ENCODE measurements around the gene ENDOV. TPM values are rescaled to one million over a fixed set of nuclear protein-coding genes. Genes with fewer than 3 reads are reported as not detected.
"Not testable (repeated sequence)": the region's sequence is repeated elsewhere in the genome, so short reads cannot be mapped to it uniquely, and the experiment has no call there.

Gene ENDOV
- total RNA-seq, 1 donor from 2014 or later: 11.8 TPM

- TF ChIP-seq CTCF (IDR thresholded peaks at IDR 0.05) (no peak), POLR2A (IDR thresholded peaks at IDR 0.05) (no peak), POLR2AphosphoS5 (IDR thresholded peaks at IDR 0.05; ENCODE audit: insufficient read depth in 1 of 2, low read depth in 1 of 2) (no peak)
- no peaks in the 10 kb centered on the region for H3K9me3 ChIP-seq
These were observed 18.6 kb upstream of the ENDOV start for GRCh38 chr17:80396157-80397033.

GRCh38 chr17:80397034-80397387 lies 18.0 kb upstream of the ENDOV start:
- TF ChIP-seq POLR2AphosphoS5 (IDR thresholded peaks at IDR 0.05; ENCODE audit: insufficient read depth in 1 of 2, low read depth in 1 of 2): no peak
- no peak for TF ChIP-seq CTCF (IDR thresholded peaks at IDR 0.05)
- TF ChIP-seq POLR2A (IDR thresholded peaks at IDR 0.05): no peak
- Histone ChIP-seq H3K4me1 (peaks cover 28% of the 10 kb centered on the region), H3K27me3 (no peaks in the 10 kb centered on the region), H3K4me3 (no peak overlapping the region), H3K9me3 (no peaks in the 10 kb centered on the region), H3K27ac (no peak overlapping the region), H3K36me3 (peaks cover 0 to 18% of the 10 kb centered on the region in 2 donors)
- intact Hi-C loops (cut with DNase I): no loop called here
- DNase-seq (ENCODE audit: extremely low spot score in 2 of 2): no peak

More at GRCh38 chr17:80396157-80397033, 18.6 kb upstream of the ENDOV start:
- Histone ChIP-seq H3K36me3 (peaks cover 0 to 21% of the 10 kb centered on the region in 2 donors), H3K4me1 (peaks cover 28% of the 10 kb centered on the region), H3K27me3 (no peaks in the 10 kb centered on the region), H3K27ac (no peak overlapping the region), H3K4me3 (no peak overlapping the region)
- DNase-seq (ENCODE audit: extremely low spot score in 2 of 2): no peak
- intact Hi-C loops (cut with DNase I): no loop called here

- no peaks in the 10 kb centered on the region for H3K27me3 ChIP-seq
- H3K36me3 ChIP-seq: peaks cover 0 to 12% of the 10 kb centered on the region in 2 donors
- TF ChIP-seq CTCF (IDR thresholded peaks at IDR 0.05) (no peak), POLR2A (IDR thresholded peaks at IDR 0.05) (no peak), POLR2AphosphoS5 (IDR thresholded peaks at IDR 0.05; ENCODE audit: insufficient read depth in 1 of 2, low read depth in 1 of 2) (no peak)
- no peak overlapping the region for H3K27ac ChIP-seq
- no peak for DNase-seq (ENCODE audit: extremely low spot score in 2 of 2)
- no peaks in the 10 kb centered on the region for H3K9me3 ChIP-seq
- peaks cover 28% of the 10 kb centered on the region for H3K4me1 ChIP-seq
- intact Hi-C loops (cut with DNase I): no loop called here
- H3K4me3 ChIP-seq: no peak overlapping the region
These were observed 17.3 kb upstream of the ENDOV start for GRCh38 chr17:80397686-80398085.

- H3K27ac ChIP-seq; DNase-seq (ENCODE audit: extremely low spot score in 2 of 2); H3K27me3 ChIP-seq; H3K4me1 ChIP-seq; H3K36me3 ChIP-seq; H3K4me3 ChIP-seq; H3K9me3 ChIP-seq; intact Hi-C loops (cut with DNase I): not testable (repeated sequence)
These were observed 13.9 kb upstream of the ENDOV start for GRCh38 chr17:80401086-80401485.

- DNase-seq (ENCODE audit: extremely low spot score in 2 of 2); H3K36me3 ChIP-seq; H3K4me1 ChIP-seq; H3K4me3 ChIP-seq; H3K27ac ChIP-seq; intact Hi-C loops (cut with DNase I); H3K9me3 ChIP-seq; H3K27me3 ChIP-seq: not testable (repeated sequence)
These were observed 12.9 kb upstream of the ENDOV start for GRCh38 chr17:80402102-80402501.

GRCh38 chr17:80402959-80403358 lies 12.0 kb upstream of the ENDOV start:
- H3K27me3 ChIP-seq: no peaks in the 10 kb centered on the region
- no peak overlapping the region for H3K4me3 ChIP-seq
- intact Hi-C loops (cut with DNase I): no loop called here
- no peak for DNase-seq (ENCODE audit: extremely low spot score in 2 of 2)
- H3K36me3 ChIP-seq: no peaks in the 10 kb centered on the region
- H3K27ac ChIP-seq: no peak overlapping the region
- H3K4me1 ChIP-seq: no peaks in the 10 kb centered on the region
- no peaks in the 10 kb centered on the region for H3K9me3 ChIP-seq
- no peak for TF ChIP-seq POLR2A (IDR thresholded peaks at IDR 0.05)
- no peak for TF ChIP-seq POLR2AphosphoS5 (IDR thresholded peaks at IDR 0.05; ENCODE audit: insufficient read depth in 1 of 2, low read depth in 1 of 2)
- no peak for TF ChIP-seq CTCF (IDR thresholded peaks at IDR 0.05)
